Glutamatergic neuron (in vitro differentiated cells): ENCODE results near the gene TBC1D25. TPM values are rescaled to one million over a fixed set of nuclear protein-coding genes. Genes with fewer than 3 reads are reported as not detected.

ENCODE experiments used
- DNase-seq: peaks from one replicate; pipeline ENCODE4 v3.0.0; 2022
- H3K27ac Mint-ChIP-seq: one replicate; pipeline ENCODE4 v1.8.0; 2020; ENCODE audit warnings: mild to moderate bottlenecking, mixed read lengths, inconsistent platforms; ENCODE audit not compliant: unreplicated experiment
- H3K27me3 Mint-ChIP-seq: one replicate; pipeline ENCODE4 v1.8.0; 2020; ENCODE audit warnings: mild to moderate bottlenecking, moderate library complexity, mixed read lengths, inconsistent platforms; ENCODE audit not compliant: unreplicated experiment
- H3K36me3 Mint-ChIP-seq: one replicate; pipeline ENCODE4 v1.8.0; 2020; ENCODE audit warnings: mild to moderate bottlenecking, mixed read lengths, inconsistent platforms; ENCODE audit not compliant: unreplicated experiment
- H3K4me1 Mint-ChIP-seq: one replicate; pipeline ENCODE4 v1.8.0; 2020; ENCODE audit warnings: mild to moderate bottlenecking, low read depth, mixed read lengths, inconsistent platforms; ENCODE audit not compliant: unreplicated experiment
- H3K4me3 Mint-ChIP-seq: one replicate; pipeline ENCODE4 v1.8.0; 2020; ENCODE audit warnings: mild to moderate bottlenecking, mixed read lengths, inconsistent platforms; ENCODE audit not compliant: unreplicated experiment
- H3K9me3 Mint-ChIP-seq: one replicate; pipeline ENCODE4 v1.8.0; 2020; ENCODE audit warnings: mild to moderate bottlenecking, moderate library complexity, mixed read lengths, inconsistent platforms; ENCODE audit not compliant: unreplicated experiment
- total RNA-seq: library from RNA; stranded (reverse); fragmentation: NEBNext Ultra II Directional; extraction: Animal tissue kit (Norgen Biotek cat#: 25700); gene quantifications from one replicate; pipeline ENCODE4 v1.2.1, GENCODE V29; 2021; ENCODE audit not compliant: unreplicated experiment
- TF ChIP-seq, protein P1 (sequence below): fragments of 200-600 bp; sonication (generic); IDR thresholded peaks from one replicate; pipeline ENCODE4 v1.5.0; 2021; ENCODE audit not compliant: partially characterized antibody, unreplicated experiment

Gene TBC1D25
- total RNA-seq, 1 donor from 2014 or later: 34.3 TPM

DNA sequence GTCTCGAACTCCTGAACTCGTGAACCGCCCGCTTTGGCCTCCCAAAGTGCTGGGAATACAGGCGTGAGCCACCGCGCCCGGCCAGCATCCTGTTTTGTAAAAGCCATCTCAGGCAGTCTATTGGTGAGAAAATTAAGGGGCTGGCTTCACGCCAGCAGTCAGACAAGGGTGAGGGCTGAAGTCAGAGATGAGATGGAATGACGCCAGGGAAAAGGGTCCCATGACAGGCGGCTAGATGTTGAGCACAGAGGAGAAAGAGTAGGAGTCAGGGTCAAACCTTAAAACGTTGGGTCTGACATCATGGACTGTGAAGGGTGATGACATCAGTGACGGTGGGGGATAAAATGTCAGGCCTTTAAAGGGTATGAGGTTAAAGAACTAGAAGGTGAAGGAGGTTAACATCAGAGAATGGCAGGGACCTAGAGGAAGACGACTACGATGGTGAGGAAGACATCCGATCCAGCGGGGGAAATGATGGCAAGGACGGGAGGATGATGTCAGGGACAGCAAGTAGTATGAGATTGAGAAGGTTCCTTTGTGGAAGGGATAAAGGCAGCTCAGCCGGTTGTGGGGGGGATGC is 34.3 kb downstream of the TBC1D25 start:
- peaks cover 4% of the 10 kb centered on the region for H3K4me1 Mint-ChIP-seq
- H3K4me3 Mint-ChIP-seq: peak overlapping the region; percentile 96
- H3K9me3 Mint-ChIP-seq: peaks cover 9% of the 10 kb centered on the region
- no peaks in the 10 kb centered on the region for H3K36me3 Mint-ChIP-seq
- DNase-seq: peak; percentile 25
- TF ChIP-seq, protein P1, sequence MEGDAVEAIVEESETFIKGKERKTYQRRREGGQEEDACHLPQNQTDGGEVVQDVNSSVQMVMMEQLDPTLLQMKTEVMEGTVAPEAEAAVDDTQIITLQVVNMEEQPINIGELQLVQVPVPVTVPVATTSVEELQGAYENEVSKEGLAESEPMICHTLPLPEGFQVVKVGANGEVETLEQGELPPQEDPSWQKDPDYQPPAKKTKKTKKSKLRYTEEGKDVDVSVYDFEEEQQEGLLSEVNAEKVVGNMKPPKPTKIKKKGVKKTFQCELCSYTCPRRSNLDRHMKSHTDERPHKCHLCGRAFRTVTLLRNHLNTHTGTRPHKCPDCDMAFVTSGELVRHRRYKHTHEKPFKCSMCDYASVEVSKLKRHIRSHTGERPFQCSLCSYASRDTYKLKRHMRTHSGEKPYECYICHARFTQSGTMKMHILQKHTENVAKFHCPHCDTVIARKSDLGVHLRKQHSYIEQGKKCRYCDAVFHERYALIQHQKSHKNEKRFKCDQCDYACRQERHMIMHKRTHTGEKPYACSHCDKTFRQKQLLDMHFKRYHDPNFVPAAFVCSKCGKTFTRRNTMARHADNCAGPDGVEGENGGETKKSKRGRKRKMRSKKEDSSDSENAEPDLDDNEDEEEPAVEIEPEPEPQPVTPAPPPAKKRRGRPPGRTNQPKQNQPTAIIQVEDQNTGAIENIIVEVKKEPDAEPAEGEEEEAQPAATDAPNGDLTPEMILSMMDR: no peak
- peak overlapping the region; percentile 100 for H3K27ac Mint-ChIP-seq
- peaks cover 11% of the 10 kb centered on the region for H3K27me3 Mint-ChIP-seq

DNA sequence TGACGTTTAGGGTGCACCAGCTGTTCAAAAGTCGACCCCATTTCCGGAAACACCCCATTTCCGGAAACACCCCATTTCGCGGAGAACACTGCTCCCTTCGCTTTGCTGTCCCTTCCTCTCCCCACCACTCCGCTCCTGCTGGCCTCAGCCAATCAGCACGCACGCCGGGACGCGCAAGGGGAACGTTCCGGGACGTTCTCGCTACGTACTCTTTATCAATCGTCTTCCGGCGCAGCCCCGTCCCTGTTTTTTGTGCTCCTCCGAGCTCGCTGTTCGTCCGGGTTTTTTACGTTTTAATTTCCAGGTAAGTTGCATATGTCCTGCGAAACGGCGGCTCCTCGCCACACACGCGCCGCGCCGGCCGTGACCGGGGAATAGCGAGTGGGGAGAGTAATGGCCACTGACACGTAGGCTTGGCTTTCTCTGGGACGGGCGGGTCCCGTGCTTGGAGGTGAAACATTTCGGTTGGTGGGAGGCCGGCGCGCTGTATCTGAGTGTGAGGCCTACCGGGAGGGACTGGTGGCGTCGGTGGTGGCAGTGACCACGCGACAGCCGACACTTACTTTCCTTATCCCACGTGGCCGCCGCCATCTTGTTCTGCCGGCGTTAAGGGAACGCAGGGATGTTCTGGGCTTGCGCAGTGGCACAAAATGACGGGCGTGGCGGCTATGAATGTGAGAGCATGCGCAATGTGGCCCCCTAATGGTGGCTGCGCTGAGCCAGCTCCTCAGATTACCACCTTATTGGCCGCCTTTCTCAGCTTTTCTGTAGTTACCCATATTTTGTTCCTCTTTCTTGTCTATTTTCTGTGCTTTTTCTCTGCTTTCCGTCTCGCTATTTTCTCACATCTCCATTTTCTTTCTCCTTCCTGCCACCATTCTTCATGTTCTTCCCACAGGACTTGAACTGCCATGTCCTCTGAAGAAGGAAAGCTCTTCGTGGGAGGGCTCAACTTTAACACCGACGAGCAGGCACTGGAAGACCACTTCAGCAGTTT is 35.1 kb downstream of the TBC1D25 start, which contains the start of gene RBM3:
Gene RBM3, plus strand, starts transcription at position 215 of the 997 bp plus-strand sequence. Its CDS starts 697 bp downstream, at position 912.
- Mint-ChIP-seq H3K27me3 (peaks cover 11% of the 10 kb centered on the region), H3K36me3 (no peaks in the 10 kb centered on the region), H3K27ac (peak within 1 kb of the TSS; percentile 100), H3K9me3 (peaks cover 9% of the 10 kb centered on the region), H3K4me1 (peaks cover 4% of the 10 kb centered on the region), H3K4me3 (peak within 1 kb of the TSS; percentile 96)
- TF ChIP-seq, protein P1: no peak
- DNase-seq: peak; percentile 88

DNA sequence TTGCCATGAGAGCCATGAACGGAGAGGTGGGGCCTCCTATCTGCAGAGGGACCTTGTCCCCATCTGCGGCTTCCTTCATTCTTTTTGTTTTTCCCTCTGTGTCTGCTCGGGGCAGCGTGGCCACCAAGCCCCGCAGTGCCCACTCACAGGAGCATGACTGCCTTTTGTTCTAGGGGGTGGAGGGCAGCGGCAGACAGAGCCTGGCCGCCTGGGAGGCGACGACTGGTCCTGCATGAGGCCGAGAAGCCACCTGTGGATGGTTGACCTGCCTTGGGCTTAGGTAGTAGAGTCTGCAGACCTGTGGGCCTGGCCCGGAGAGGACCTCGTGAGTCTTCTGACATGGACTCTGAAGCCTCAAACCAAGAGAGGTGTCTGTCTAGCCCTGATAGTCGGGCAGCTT is 36.1 kb downstream of the TBC1D25 start:
- peaks cover 11% of the 10 kb centered on the region for H3K27me3 Mint-ChIP-seq
- no peaks in the 10 kb centered on the region for H3K36me3 Mint-ChIP-seq
- H3K27ac Mint-ChIP-seq: peak overlapping the region; percentile 100
- peaks cover 4% of the 10 kb centered on the region for H3K4me1 Mint-ChIP-seq
- H3K4me3 Mint-ChIP-seq: peak overlapping the region; percentile 96
- H3K9me3 Mint-ChIP-seq: peaks cover 9% of the 10 kb centered on the region
- TF ChIP-seq, protein P1: no peak
- DNase-seq: no peak

DNA sequence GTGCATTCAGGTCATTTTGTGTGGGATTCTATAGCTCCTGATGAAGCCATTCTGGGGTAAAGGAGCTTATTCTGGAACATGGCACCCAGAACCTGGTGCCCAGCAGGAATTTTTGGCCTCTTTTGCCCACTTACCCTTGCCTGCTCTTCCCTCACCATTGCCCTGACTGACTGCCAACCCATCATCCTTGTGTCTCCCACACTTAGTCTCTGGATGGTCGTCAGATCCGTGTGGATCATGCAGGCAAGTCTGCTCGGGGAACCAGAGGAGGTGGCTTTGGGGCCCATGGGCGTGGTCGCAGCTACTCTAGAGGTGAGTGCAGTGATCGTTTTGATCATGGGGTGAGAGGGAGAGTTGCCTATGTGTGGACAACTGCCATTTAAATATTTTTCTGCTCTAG is 36.6 kb downstream of the TBC1D25 start:
- Mint-ChIP-seq H3K36me3 (no peaks in the 10 kb centered on the region), H3K4me1 (peaks cover 4% of the 10 kb centered on the region), H3K27me3 (peaks cover 11% of the 10 kb centered on the region), H3K9me3 (peaks cover 9% of the 10 kb centered on the region), H3K27ac (peak overlapping the region; percentile 100), H3K4me3 (peak overlapping the region; percentile 96)
- TF ChIP-seq, protein P1: no peak
- DNase-seq: no peak
